Activated effector memory CD4-positive, alpha-beta T cell treated with Interleukin-2 at 50 U/mL for 16 hours (primary cell): ENCODE measurements around the gene C2orf72.
"Not testable (repeated sequence)": the region's sequence is repeated elsewhere in the genome, so short reads cannot be mapped to it uniquely, and the experiment has no call there.

Source experiments
- DNase-seq: peaks from one replicate; pipeline ENCODE4 v3.0.0-alpha.2; 2020

C2orf72 gene

DNA sequence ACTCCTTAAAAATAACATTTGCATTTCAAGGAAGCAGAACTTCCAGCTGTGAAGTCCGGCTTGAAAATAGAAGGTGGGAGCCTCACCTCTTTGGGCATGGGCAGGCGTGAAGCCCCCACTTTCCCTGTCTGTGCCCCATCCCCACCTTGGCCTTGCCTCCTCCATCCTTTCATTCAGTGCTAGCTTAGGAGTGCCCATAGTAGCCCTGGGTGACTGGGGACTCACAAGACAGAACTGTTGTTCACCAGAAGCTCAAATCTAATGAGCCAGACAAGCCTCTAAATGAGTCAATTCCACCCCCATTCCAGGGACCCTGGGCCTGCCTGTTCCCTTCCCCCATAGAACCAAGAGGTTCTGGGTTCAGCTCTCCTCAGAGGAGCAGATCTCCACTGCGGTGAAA is 21.4 kb upstream of the C2orf72 start:
- no peak for DNase-seq

DNA sequence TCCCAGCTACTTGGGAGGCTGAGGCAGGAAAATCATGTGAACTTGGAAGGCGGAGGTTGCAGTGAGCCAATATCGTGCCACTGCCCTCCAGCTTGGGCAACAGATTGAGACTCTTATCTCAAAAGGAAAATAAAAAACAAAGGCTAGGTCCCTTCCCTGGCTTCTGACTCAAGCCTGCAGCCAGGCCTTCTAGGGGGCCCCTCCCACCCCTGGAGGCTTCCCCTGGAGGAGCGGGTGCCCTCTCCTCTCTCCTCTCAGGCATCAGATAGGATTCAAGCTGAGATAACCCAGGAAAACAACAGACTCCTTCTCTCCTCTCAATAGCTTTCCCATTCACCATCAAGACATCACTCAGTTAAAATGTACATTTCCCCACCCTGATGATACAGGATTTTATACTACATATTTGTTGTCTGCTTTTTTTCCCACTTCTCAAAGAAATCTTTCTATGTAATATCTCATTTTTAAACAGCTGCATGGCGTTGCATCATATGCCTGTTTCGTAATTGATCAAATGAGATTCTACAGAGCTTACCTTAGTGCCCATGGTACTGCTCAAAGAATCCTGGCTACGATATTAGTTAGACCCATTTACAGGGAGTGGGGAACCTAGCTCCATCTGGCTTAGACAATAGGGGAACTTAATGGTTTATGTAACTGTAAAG is 20.6 kb upstream of the C2orf72 start:
- DNase-seq, result no peak

DNA sequence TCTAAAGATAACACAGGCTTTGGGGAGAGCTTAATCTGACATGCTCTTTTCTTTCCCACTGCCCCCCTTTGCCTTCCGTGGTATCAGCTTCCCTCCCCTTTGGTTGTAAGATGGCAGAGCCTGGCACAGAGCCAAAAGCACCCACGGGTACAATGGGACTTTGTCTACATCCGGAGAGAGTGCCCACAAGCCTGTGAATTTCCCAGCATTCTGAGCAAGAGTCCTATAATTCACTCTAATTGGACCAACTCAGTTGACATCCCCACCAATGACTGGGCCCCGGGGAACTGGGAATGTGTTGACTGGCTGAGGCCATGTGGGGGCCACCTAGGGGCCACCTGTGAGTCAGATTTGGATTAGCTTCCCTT is 20.1 kb upstream of the C2orf72 start:
- DNase-seq, result no peak

DNA sequence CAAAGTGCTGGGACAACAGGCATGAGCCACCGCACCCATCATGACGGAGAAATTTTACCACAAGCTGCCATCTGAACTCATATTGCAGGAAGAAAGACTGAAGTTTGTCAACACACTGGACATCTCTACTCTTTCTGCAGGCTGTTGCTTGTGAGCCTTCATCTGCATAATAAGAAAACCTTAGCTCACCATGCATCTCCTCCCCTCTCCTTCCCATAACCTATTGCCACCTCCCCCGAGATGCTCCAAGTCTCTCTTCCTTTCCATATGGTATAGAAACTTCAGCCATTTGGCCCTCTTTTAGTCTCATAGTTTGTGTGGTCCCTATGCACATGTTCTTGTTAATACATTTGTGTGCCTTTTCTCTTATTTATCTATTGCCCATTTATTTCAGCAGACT is 19.1 kb upstream of the C2orf72 start:
- no peak for DNase-seq

DNA sequence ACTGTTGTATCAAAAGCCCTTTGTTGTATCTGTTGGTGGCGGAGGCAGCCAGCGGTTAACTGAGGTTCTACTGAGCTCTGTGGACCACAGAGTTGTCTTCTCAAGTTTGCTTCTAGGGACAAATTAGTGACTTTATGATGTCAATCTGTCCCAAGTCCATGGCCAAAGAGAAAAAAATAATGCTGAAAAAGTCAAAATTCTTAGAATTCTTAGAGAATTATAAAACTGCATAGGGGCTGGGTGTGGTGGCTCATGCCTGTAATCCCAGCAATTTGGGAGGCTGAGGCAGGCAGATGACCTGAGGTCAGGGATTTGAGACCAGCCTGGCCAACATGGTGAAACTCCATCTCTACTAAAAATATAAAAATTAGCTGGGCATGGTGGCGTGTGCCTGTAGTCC is 12.3 kb upstream of the C2orf72 start:
- DNase-seq, result not testable (repeated sequence)

GRCh38 chr2:231028889-231029288 is 8.4 kb upstream of the C2orf72 start:
- DNase-seq, result no peak

- DNase-seq, result no peak
These were observed 7.8 kb upstream of the C2orf72 start for GRCh38 chr2:231029563-231029962.

GRCh38 chr2:231030725-231031124 is 6.6 kb upstream of the C2orf72 start:
- DNase-seq, result no peak

GRCh38 chr2:231032575-231033140 is 4.7 kb upstream of the C2orf72 start:
- DNase-seq, result no peak

DNA sequence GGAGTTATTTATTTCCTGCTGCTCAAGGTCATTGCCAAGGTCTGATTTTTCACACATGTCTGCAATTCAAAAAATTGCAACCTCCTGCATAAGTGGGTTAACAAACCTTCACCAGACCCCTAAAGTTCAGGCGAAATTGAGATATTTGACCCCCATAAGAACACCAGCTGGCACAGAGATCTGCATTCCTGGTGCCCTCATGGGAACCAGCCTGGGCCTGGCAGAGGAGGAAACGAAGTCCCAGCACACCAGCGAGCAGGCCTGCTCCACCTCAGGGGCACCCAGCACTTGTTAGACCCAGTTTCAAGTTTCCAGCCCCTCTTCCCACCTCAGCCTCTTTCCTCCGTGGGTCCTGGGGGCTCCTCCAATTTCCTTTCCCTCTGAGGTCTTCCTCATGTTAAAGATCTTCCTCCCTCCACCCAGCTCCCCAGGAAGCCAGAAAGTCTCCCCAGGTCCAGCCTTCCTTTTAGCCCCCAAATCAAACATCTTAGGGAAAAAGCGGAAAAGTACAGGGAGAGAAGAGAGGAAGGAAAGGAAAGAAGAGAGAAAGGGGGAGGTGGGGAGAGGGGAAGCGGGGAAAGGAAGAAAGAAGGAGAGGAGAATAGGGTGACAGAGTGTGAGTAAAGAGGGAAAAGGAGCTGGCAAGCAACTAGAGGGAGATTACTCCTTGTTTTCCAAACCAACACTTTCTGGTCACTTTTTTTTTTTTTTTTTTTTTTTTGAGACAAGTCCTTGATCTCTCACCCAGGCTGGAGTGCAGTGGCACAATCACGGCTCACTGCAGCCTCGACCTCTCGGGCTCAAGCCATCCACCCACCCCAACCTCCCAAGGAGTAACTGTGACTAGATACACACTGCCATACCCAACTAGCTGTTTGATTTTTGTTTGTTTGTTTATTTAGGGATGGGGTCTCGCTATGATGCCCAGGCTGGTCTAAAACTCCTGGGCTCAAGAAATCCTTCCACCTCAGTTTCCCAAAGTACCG is 3.9 kb upstream of the C2orf72 start:
- DNase-seq, result no peak

DNA sequence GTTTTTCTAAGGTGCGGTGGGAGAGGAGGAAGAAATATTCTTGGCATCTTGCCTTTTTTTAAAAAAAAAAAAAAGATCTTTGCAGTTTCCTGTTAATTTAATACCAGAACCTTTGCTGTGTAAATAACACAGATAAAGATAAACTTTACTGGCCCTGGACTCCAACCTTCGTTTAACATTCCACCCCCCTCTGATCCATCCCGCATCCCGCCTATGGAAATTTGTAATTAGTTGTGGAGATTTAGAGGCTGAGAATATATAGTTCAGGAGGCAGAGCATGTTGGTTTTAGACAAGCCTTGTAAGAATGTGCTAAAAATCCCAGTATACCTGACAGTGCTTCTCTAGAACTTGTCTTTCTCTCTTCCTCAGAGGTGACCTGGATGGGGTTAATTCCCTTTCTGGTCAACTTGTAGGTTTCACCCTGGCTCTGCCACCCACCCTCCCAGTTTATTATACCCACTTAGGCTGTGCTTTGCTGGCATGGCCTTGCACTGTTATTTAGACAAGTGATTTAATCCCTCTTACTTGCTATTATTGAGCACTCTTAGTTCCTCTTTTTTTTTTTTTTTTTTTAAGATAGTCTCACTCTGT is 2.9 kb upstream of the C2orf72 start:
- no peak for DNase-seq

DNA sequence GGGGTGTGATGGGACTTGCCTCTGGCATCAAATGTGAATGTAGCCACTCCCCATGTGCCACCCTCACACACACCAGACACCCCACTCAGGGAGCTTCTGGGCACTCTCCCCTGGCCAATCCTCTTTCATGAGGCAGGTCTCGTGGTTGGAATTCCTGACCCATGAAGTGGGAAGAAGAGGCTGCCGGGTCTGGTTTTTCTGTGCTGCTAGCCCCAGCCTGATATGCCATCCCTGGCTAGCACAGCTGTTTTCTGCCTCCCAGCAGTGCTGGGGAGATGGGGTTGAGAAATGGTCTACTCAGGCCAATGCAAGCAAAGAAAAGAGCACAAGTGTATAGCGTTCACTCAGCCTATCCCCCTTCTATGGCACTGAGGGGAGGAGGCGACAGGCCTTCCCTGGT is 1.2 kb upstream of the C2orf72 start:
- DNase-seq, result no peak

GRCh38 chr2:231036578-231037106 is 681 bp upstream of the C2orf72 start:
- no peak for DNase-seq

- DNase-seq, result no peak
These were observed 584 bp downstream of the C2orf72 start for GRCh38 chr2:231037731-231038482.

DNA sequence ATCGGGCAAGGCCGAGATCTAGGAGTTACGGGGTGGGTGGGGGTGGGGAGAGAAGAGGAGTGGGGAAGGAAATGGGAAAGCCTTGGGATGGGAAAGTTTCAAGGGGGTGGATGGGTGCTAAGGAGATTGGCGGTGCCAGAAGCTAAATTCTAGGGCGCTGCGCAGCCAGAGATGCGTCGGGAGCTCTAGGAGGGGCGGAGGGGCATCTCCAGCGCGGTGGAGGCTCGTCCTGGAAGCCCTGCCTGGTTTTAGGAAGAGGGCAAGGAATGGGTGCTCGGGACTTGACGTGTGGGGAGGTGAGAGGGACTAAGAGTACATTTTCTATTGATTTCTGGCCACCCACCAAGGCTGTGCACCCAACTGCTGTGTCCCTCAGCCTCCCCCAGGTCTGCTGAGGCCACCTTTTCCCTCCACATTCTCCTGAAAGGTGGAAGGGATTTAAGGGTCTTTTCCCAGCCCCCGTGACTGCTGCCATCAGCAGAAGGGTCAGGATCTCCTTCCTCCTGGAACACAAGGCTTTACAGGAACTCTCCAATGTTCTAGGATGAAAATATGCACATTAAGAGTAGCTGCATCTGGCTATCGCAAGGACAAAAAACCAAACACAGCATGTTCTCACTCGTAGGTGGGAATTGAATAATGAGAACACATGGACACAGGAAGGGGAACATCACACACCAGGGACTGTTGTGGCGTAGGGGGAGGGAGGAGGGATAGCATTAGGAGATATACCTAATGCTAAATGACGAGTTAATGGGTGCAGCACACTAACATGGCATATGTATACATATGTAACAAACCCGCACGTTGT is 1.4 kb downstream of the C2orf72 start:
- DNase-seq, result no peak

GRCh38 chr2:231039294-231039664 is 2.0 kb downstream of the C2orf72 start:
- DNase-seq, result no peak

DNA sequence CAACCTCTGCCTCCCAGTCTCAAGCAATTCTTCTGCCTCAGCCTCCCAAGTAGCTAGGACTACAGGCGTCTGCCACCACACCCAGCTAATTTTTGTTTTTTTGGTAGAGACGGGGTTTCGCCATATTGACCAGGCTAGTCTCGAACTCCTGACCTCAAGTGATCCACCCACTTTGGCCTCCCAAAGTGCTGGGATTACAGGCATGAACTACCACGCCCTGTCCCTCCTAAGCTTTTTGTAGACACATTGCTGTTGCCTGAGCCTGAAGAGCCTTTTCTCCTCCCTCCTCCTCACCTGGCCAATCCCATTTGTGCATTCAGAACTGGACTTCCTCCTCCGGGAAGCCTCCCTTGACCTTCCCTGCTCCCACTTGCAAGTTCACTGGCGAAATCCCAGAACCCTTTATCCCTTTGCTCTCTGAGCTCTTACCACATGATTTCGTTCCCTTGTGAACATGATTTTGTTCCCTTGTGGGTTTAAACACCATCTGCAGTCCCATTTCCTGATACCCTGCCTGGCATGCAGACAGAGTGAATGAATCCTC is 2.6 kb downstream of the C2orf72 start:
- DNase-seq, result no peak

DNA sequence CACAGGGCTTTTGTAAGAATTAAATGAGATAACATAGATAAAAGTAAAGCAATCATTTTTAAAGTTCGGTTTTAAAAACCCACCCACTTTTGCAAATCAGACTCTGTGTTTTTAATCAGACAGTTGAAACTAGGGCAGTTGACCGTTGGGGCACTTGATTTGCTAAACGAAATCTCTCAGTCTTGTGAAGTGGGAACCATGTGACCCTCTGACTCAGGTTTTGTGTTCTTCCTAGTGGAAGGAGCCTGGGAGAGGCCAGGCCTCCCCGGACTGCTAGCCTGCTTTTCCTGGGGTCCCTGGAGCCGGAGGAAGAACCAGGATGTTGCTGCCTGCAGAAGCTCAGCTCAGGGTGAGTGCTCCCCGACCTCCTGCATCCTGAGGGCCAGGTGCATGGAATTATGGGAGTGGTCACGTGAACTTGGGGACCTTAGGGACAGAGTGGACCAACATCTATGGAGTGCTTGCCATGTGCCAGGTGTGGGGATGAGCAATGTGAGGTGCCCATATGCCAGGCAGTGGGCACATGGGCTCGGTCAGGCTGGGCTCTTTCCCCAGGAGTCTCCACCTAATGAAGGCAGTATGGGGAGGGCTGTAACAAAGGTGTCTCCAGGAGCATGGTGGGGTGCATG is 3.9 kb downstream of the C2orf72 start:
- DNase-seq, result no peak

GRCh38 chr2:231043796-231044195 is 6.5 kb downstream of the C2orf72 start:
- DNase-seq, result no peak

DNA sequence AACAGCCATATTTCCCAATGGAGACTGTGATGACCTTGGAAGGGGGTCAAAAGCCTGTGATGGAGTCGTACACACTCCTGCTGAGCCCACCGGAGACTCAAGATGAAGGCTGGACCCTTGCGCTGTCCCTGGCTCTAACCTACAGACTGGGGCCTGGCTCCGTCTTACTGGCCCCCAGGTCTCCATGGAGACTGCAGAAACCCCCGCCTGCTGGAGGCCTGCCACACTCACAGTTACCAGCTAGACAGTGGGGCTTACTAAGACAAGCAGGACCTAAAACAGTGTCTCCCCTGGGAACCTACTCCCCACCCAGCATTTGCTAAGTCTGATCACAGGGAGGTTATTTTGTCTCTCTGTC is 9.6 kb downstream of the C2orf72 start:
- no peak for DNase-seq
